IMR-90 (cell line): ENCODE results near the gene MAGI1. TPM values are rescaled to one million over a fixed set of nuclear protein-coding genes. Genes with fewer than 3 reads are reported as not detected.

Experiments used
- ATAC-seq: fragments of 200-7000 bp; cut with Tn5 transposase; 2 replicates; pipeline ENCODE4 v1.9.1; 2020; ENCODE audit warnings: low read depth, mild to moderate bottlenecking, moderate library complexity
- BruUV-seq: library from RNA; stranded (reverse); fragments of 400-500 nt; replicated peaks from 2 replicates; lab custom pipeline; 2021; lab: Mats Ljungman, UMichigan
- CTCF ChIA-PET: fragments of 300-600 bp; formaldehyde crosslinking; extraction: SDS; loops from one replicate; lab custom pipeline; 2021; ENCODE audit warnings: antibody characterized with exemption; lab: Yijun Ruan, JAX
- POLR2A ChIA-PET: fragments of 300-600 bp; sonication (Branson Sonifier 250); formaldehyde crosslinking; loops from one replicate; lab custom pipeline; 2022; ENCODE audit warnings: antibody characterized with exemption; ENCODE audit not compliant: unreplicated experiment; lab: Charles Lee
- DNase-seq: peaks from one replicate; pipeline ENCODE4 v3.0.0; 2013
- H2AFZ ChIP-seq: replicated peaks from 2 replicates; pipeline ENCODE3; 2013; ENCODE audit warnings: low read length, mild to moderate bottlenecking; ENCODE audit not compliant: poor library complexity
- H2AK5ac ChIP-seq: 2 replicates; pipeline ENCODE4 v1.6.1; 2013; ENCODE audit warnings: low read depth, low read length, inconsistent platforms
- H2AK9ac ChIP-seq: replicated peaks from 2 replicates; pipeline ENCODE3; 2013; ENCODE audit warnings: mild to moderate bottlenecking, low read depth, low read length, moderate library complexity; ENCODE audit not compliant: poor library complexity
- H2BK120ac ChIP-seq: 2 replicates; pipeline ENCODE4 v1.6.1; 2013; ENCODE audit warnings: low read depth, low read length, inconsistent platforms
- H2BK15ac ChIP-seq: 3 replicates; pipeline ENCODE4 v1.6.1; 2013; ENCODE audit warnings: low read depth, low read length, inconsistent platforms
- H2BK20ac ChIP-seq: 2 replicates; pipeline ENCODE4 v1.6.1; 2013; ENCODE audit warnings: low read depth, mild to moderate bottlenecking, inconsistent platforms, low read length, moderate library complexity
- H2BK5ac ChIP-seq: 2 replicates; pipeline ENCODE4 v1.6.1; 2013; ENCODE audit warnings: mild to moderate bottlenecking, low read depth, low read length, inconsistent platforms; ENCODE audit not compliant: poor library complexity, severe bottlenecking
- H3K14ac ChIP-seq: replicated peaks from 2 replicates; pipeline ENCODE4 v1.6.1; 2013; ENCODE audit warnings: low read depth, low read length, inconsistent platforms
- H3K18ac ChIP-seq: 2 replicates; pipeline ENCODE4 v1.6.1; 2013; ENCODE audit warnings: low read depth, low read length, control low read depth
- H3K23ac ChIP-seq: 2 replicates; pipeline ENCODE4 v1.6.1; 2013; ENCODE audit warnings: low read depth, low read length, inconsistent platforms
- H3K27ac ChIP-seq: 2 replicates; pipeline ENCODE4 v1.5.1; 2013; ENCODE audit warnings: mild to moderate bottlenecking, control low read depth, low read length; ENCODE audit not compliant: insufficient read depth
- H3K27me3 ChIP-seq: 2 replicates; pipeline ENCODE4 v1.6.1; 2013; ENCODE audit warnings: low read length; ENCODE audit not compliant: control insufficient read depth, insufficient read depth
- H3K36me3 ChIP-seq: 2 replicates; pipeline ENCODE4 v1.6.1; 2013; ENCODE audit warnings: low read length, mixed read lengths; ENCODE audit not compliant: control insufficient read depth, insufficient read depth
- H3K4ac ChIP-seq: 2 replicates; pipeline ENCODE4 v1.6.1; 2013; ENCODE audit warnings: low read depth, low read length, inconsistent platforms
- H3K4me1 ChIP-seq: 2 replicates; pipeline ENCODE4 v1.6.1; 2013; ENCODE audit warnings: low read length, mixed read lengths; ENCODE audit not compliant: control insufficient read depth, insufficient read depth
- H3K4me2 ChIP-seq: 2 replicates; pipeline ENCODE4 v1.6.1; 2013; ENCODE audit warnings: low read depth, mild to moderate bottlenecking, control low read depth, low read length, moderate library complexity
- H3K4me3 ChIP-seq: 2 replicates; pipeline ENCODE4 v1.5.1; 2013; ENCODE audit warnings: low read depth, mild to moderate bottlenecking, control low read depth, low read length, moderate library complexity; ENCODE audit not compliant: insufficient read depth
- H3K56ac ChIP-seq: 2 replicates; pipeline ENCODE4 v1.6.1; 2013; ENCODE audit warnings: low read length, inconsistent platforms; ENCODE audit not compliant: insufficient read depth; ENCODE audit errors: extremely low read depth
- H3K79me1 ChIP-seq, 2 experiments: 2 replicates each; pipeline ENCODE4 v1.6.1; 2013; ENCODE audit warnings: low read length in 2 of 2, inconsistent platforms in 1 of 2, low read depth in 1 of 2
- H3K9ac ChIP-seq: 2 replicates; pipeline ENCODE4 v1.6.1; 2013; ENCODE audit warnings: low read depth, low read length, control low read depth
- H3K9me1 ChIP-seq: 2 replicates; pipeline ENCODE4 v1.6.1; 2013; ENCODE audit warnings: low read length, inconsistent platforms; ENCODE audit not compliant: insufficient read depth
- H3K9me3 ChIP-seq: 2 replicates; pipeline ENCODE4 v1.6.1; 2013; ENCODE audit warnings: low read length; ENCODE audit not compliant: control insufficient read depth, insufficient read depth
- H4K20me1 ChIP-seq: 2 replicates; pipeline ENCODE4 v1.6.1; 2013; ENCODE audit warnings: low read length, inconsistent platforms; ENCODE audit not compliant: insufficient read depth
- H4K5ac ChIP-seq: 2 replicates; pipeline ENCODE4 v1.6.1; 2013; ENCODE audit warnings: mild to moderate bottlenecking, low read depth, low read length, control low read depth
- H4K8ac ChIP-seq, 2 experiments: 2 replicates each; pipeline ENCODE4 v1.6.1; 2013; ENCODE audit warnings: low read depth in 2 of 2, low read length in 2 of 2, control low read depth in 1 of 2, inconsistent platforms in 1 of 2
- H4K91ac ChIP-seq: 2 replicates; pipeline ENCODE4 v1.6.1; 2013; ENCODE audit warnings: low read depth, low read length, inconsistent platforms; ENCODE audit not compliant: insufficient read depth
- MAFK ChIP-seq: IDR thresholded peaks from 2 replicates; pipeline ENCODE4 v1.6.1; 2012; ENCODE audit warnings: low read depth, low read length, improper control_type of control experiment
- MAZ ChIP-seq: IDR thresholded peaks from 2 replicates; pipeline ENCODE4 v1.6.1; 2012; ENCODE audit warnings: low read depth, mild to moderate bottlenecking, low read length, improper control_type of control experiment, moderate library complexity, borderline replicate concordance
- POLR2A ChIP-seq: IDR thresholded peaks from 2 replicates; pipeline ENCODE4 v1.6.1; 2012; ENCODE audit warnings: mild to moderate bottlenecking, low read depth, low read length
- RCOR1 ChIP-seq: IDR thresholded peaks from 2 replicates; pipeline ENCODE4 v1.6.1; 2012; ENCODE audit warnings: mild to moderate bottlenecking, low read length, improper control_type of control experiment; ENCODE audit not compliant: insufficient replicate concordance
- RFX5 ChIP-seq: IDR thresholded peaks from 2 replicates; pipeline ENCODE4 v1.8.0; 2012; ENCODE audit warnings: low read depth, mild to moderate bottlenecking, low read length, moderate library complexity
- WGBS, 2 experiments: methylation state at CpG; one replicate each; pipeline versions ENCODE4 v1.1.5 to v1.1.7; 2013; ENCODE audit warnings: missing lambda C conversion rate in 2 of 2; ENCODE audit not compliant: insufficient read length in 1 of 2; ENCODE audit errors: extremely low coverage in 2 of 2; 5-methylcytosine and 5-hydroxymethylcytosine counted together
- dilution Hi-C: fragments of 300-500 bp; cut with HindIII; formaldehyde crosslinking; loops from one replicate; pipeline ENCODE4 v1.14.3; 2018; ENCODE audit warnings: low sequenced_read_pairs; ENCODE audit not compliant: unreplicated experiment
- in situ Hi-C: fragments of 300-500 bp; cut with MboI; formaldehyde crosslinking; loops from 3 replicates; pipeline ENCODE4 v1.14.3; 2019; ENCODE audit warnings: low sequenced_read_pairs, inconsistent platforms, mixed read lengths
- intact Hi-C: fragments of 100-400 bp; cut with micrococcal nuclease; formaldehyde crosslinking; loops from 2 replicates; pipeline ENCODE4 v1.10.0; 2022
- polyA plus RNA-seq, 3 experiments: library from polyadenylated mRNA; depleted of rRNA; stranded (reverse); fragments of >200 nt; gene quantifications; 2 replicates each; pipeline ENCODE4 v1.2.3, GENCODE V29; 2012; ENCODE audit warnings: low replicate concordance in 1 of 3
- total RNA-seq: library from RNA; depleted of rRNA; stranded (reverse); fragments of >200 nt; gene quantifications from 2 replicates; pipeline ENCODE4 v1.2.3, GENCODE V29; 2012

The MAGI1 gene
- total and polyA plus RNA-seq, 2 of the 4 experiments (the other 2 are of a cell fraction): 14.5 to 24.2 TPM

GRCh38 chr3:65381496-65382010 is 657.2 kb downstream of the MAGI1 start:
- in situ Hi-C loops (no loop called here), intact Hi-C loops (no loop called here), dilution Hi-C loops (no loop called here)
- H2BK15ac ChIP-seq: no peak overlapping the region
- no peak overlapping the region for H3K4me3 ChIP-seq
- H3K4me2 ChIP-seq: no peak overlapping the region
- H2BK5ac ChIP-seq: no peak overlapping the region
- no peaks in the 10 kb centered on the region for H3K27me3 ChIP-seq
- H4K20me1 ChIP-seq: no peaks in the 10 kb centered on the region
- TF ChIP-seq RFX5: no peak
- TF ChIP-seq MAFK: no peak
- no peak for TF ChIP-seq POLR2A
- TF ChIP-seq MAZ: no peak
- TF ChIP-seq RCOR1: no peak
- no TSS peak for BruUV-seq
- no peak overlapping the region for H3K14ac ChIP-seq
- no peak for DNase-seq
- H3K18ac ChIP-seq: no peak overlapping the region
- no peaks in the 10 kb centered on the region for H3K9me1 ChIP-seq
- H2AK9ac ChIP-seq: no peak overlapping the region
- H2AK5ac ChIP-seq: no peak overlapping the region
- H3K36me3 ChIP-seq: peaks cover 13% of the 10 kb centered on the region
- ATAC-seq: no peak
- H2BK120ac ChIP-seq: no peak overlapping the region
- no peak overlapping the region for H3K4ac ChIP-seq
- no peaks in the 10 kb centered on the region for H3K4me1 ChIP-seq
- WGBS, 2 experiments: no CpG with 5 or more reads among the region's 10 CpGs
- H4K5ac ChIP-seq: no peak overlapping the region
- no peak overlapping the region for H3K56ac ChIP-seq
- H4K8ac ChIP-seq: no peak overlapping the region
- no peak overlapping the region for H2AFZ ChIP-seq
- H4K91ac ChIP-seq: no peak overlapping the region
- H3K79me1 ChIP-seq: no peaks in the 10 kb centered on the region
- POLR2A ChIA-PET: no interaction called here
- no peak overlapping the region for H3K9ac ChIP-seq
- no peaks in the 10 kb centered on the region for H3K9me3 ChIP-seq
- H3K27ac ChIP-seq: no peak overlapping the region
- CTCF ChIA-PET: interaction anchor here (0.7 kb wide), 1 partner anchor 79 kb away, joined by 3 read pairs; no protein-coding TSS in a partner anchor
- no peak overlapping the region for H3K23ac ChIP-seq
- H2BK20ac ChIP-seq: no peak overlapping the region
